GM12872 (cell line): ENCODE measurements around the gene PPP1R9A.

Experiments
- TF ChIP-seq, protein P1 (sequence below): IDR thresholded peaks from 3 replicates; pipeline ENCODE4 v1.5.1; 2011; ENCODE audit warnings: low read depth, mild to moderate bottlenecking, low read length, moderate library complexity; ENCODE audit not compliant: insufficient read depth

Gene PPP1R9A

DNA sequence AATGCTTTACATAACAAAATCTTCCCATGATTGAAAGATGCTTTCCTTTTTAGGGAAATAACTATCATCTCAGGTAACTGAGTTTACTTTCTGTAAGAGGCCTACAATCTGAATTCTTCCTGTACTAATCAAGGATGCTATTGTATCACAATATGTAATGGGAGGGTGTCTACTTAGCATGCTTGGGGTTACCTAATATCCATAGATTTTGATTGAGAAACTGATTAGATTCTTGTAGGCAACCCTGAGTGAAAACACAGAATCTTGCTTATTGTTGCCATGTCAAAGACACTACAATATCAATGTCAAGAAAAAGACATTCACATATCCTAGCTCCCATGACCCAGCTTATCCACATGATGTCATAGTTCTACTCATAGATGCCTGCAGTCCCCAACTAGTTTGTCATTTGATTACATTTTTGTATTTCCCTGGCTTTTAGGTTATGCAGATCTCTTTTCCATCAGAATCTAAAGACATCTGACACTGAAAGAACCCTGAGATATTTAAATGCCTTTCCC lies 354.6 kb downstream of the PPP1R9A start:
- TF ChIP-seq, protein P1, sequence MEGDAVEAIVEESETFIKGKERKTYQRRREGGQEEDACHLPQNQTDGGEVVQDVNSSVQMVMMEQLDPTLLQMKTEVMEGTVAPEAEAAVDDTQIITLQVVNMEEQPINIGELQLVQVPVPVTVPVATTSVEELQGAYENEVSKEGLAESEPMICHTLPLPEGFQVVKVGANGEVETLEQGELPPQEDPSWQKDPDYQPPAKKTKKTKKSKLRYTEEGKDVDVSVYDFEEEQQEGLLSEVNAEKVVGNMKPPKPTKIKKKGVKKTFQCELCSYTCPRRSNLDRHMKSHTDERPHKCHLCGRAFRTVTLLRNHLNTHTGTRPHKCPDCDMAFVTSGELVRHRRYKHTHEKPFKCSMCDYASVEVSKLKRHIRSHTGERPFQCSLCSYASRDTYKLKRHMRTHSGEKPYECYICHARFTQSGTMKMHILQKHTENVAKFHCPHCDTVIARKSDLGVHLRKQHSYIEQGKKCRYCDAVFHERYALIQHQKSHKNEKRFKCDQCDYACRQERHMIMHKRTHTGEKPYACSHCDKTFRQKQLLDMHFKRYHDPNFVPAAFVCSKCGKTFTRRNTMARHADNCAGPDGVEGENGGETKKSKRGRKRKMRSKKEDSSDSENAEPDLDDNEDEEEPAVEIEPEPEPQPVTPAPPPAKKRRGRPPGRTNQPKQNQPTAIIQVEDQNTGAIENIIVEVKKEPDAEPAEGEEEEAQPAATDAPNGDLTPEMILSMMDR: no peak

DNA sequence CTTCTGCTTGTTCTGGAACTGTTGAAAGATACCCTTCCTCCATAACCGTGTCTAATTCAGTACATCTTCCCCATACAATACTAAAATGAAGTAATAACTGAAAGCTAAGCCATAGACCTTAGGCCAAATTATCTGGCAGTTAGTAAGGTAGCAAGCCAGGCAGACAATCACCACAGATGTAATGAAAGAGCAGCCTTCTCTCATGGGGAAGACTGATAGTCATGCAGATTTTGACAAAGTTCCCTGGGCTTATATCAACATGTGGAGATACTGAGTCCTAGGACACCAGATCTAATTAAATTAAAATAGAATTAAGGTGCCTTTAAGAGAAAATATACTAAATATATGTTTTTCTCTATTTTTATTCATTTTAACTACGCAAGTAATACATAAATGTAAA lies 355.5 kb downstream of the PPP1R9A start:
- TF ChIP-seq, protein P1: no peak

DNA sequence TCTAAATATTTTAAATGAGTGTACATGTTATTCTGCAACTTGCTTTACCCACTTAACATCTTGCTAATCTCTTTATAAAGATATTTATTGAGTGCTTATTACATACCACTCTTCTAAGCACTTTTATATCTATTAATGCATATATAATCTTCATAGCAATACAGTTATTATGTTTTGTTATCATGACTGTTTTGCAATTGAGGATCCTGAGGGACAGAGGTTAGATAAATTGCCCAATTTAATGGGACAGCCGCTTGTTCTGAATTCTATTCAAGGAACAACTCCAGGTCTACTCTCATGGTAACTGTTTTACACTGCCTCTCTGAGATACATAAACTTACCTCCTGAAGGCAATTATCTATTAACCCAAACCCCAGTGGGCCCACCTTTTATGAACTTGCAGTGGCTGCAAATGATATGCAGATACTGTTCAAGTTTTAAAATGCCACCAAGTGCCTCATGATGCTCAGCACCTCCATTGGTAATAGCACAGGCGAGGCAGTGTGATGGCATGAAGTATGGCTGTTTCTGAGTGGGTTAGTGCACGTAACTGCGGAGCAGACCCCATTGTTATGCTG lies 356.5 kb downstream of the PPP1R9A start:
- TF ChIP-seq, protein P1: no peak

DNA sequence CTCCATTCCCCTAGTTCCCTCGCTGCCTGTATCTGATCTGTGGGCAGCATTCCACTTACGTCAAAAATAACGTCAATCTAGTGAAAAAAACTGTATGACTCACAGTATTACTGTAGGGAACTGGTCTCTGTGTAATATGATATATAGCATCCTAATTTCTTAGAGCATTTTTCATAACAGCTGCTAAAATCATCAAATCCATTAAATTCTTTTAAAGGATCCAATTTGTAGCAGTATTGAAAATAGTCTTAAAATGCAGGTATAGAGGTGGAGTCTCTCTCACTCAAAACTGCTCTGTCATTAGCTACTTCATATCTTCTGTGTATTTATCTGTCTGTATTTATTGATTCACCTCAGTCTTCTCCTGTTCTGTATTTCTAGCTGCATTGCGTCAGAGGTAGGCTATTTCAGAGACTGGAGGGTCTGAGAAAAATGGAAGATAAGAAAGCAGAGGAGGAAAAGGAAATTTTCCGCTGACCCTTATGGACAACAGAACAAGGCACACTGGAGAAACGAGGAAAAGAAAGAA lies 357.0 kb downstream of the PPP1R9A start:
- TF ChIP-seq, protein P1: no peak

DNA sequence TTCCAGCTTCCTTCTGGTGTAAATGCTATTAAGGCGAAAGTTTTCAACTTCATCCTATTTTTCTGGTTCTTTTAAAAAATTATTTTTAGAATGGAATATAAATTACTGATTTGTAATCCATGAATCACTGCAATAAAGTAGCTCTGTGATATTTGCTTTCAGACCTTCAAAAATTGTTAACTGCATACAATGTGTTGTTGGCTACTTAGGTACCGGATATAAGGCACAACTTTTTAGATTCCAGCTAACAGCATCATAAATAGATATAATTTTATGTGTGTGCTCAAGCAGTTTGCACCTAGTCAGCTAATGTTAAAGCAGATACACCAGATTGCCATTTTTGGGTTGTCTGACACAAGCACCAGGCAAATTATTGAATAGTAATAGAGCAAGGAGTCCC lies 358.2 kb downstream of the PPP1R9A start:
- TF ChIP-seq, protein P1: no peak

DNA sequence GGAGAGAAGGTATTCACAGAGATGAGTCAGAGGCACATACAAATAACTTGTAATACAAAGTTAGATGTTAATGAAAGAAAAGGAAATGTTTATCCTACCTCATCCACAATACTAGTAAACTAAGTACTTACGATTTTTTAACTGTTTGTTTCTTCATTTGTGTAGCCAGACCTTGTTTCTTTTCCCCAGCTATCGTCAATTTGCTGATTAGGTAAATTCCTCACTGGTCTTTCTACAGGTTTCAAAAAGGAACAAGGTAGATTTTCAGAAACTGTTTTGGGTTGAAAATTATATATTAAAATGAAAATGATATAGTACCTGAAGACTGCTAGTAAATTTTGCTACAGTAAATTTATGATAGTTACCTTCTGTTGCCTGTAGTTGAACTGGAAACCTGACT lies 360.4 kb downstream of the PPP1R9A start:
- TF ChIP-seq, protein P1: no peak

DNA sequence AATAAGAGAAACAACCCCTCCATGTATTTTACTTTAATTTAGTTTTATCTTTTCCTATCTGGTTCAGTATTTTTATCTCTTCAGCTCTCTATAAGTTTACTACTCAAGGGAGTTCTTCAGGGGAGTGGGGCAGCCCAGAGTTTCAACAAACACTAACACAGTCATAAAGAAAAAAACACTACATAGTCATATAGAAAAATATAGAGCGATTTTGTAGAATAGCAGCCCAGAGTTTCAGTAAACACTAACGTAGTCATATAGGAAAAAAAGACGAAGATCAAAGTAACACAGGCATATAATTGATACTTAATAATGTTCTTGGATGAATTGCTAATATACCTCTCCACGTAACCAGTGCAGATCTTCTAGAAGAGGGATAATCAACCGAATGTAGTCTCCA lies 362.2 kb downstream of the PPP1R9A start:
- TF ChIP-seq, protein P1: no peak

DNA sequence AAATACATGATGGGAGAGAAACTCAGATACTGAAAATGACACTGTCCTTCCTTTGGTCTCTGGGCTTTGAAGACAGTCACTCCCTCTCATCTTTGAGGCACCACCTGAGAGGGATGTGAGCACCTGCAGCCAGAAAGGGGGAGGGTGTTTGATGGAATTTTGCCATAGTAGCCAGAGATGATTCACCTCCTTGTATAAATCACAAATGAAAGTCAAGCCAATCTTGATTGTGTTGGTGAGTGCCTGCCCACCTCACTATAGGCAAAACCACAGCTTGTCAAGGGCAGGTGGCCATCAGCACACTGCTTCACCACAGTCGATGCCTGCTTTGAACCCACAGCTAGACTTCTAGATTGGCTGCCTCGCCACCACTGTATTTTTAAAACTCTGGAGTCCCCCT lies 368.7 kb downstream of the PPP1R9A start:
- TF ChIP-seq, protein P1: no peak
